B cell (primary cell): Measurements from ENCODE around the gene KRT12. TPM values are rescaled to one million over a fixed set of nuclear protein-coding genes. Genes with fewer than 3 reads are reported as not detected.

Experiments
- ATAC-seq: fragments of 200-7000 bp; cut with Tn5 transposase; one replicate; pipeline ENCODE4 v1.10.0; 2021; ENCODE audit warnings: low read depth, mild to moderate bottlenecking, moderate number of reproducible peaks, moderate library complexity
- CTCF ChIA-PET: fragments of 350-600 bp; sonication (Branson Sonifier 250); formaldehyde crosslinking; loops from one replicate; lab custom pipeline; 2021; ENCODE audit warnings: antibody characterized with exemption, inconsistent platforms; lab: Charles Lee
- POLR2A ChIA-PET: fragments of 350-600 bp; sonication (Branson Sonifier 250); formaldehyde crosslinking; loops from one replicate; lab custom pipeline; 2021; ENCODE audit warnings: antibody characterized with exemption; lab: Charles Lee
- DNase-seq: peaks from one replicate; pipeline ENCODE4 v3.0.0; 2013
- H2AFZ ChIP-seq: 2 replicates; pipeline ENCODE4 v1.6.1; 2012; ENCODE audit warnings: mild to moderate bottlenecking, low read depth, low read length; ENCODE audit not compliant: insufficient read depth, poor library complexity, severe bottlenecking
- H3K27ac ChIP-seq, 2 donors: 1 replicate in 1 of 2; 2 replicates in 1 of 2; pipeline ENCODE4 v1.5.1; 2012 to 2013; ENCODE audit warnings: low read length in 2 of 2, mild to moderate bottlenecking in 2 of 2, moderate library complexity in 1 of 2
- H3K27me3 ChIP-seq, 4 experiments: fragments of 200-600 bp in 1 of 4; sonication (generic) in 1 of 4; replicated peaks in 1 of 4; 1 replicate in 2 of 4; 2 replicates in 2 of 4; pipeline versions ENCODE4 v1.6.1 to v1.7.0; 2013 to 2016; ENCODE audit warnings: low read length in 3 of 4, mild to moderate bottlenecking in 2 of 4, mixed read lengths in 1 of 4, moderate library complexity in 1 of 4; ENCODE audit not compliant: insufficient read depth in 4 of 4, control insufficient read depth in 3 of 4; ENCODE audit errors: control extremely low read depth in 1 of 4
- H3K36me3 ChIP-seq, 2 experiments: replicated peaks in 1 of 2; 1 replicate in 1 of 2; 2 replicates in 1 of 2; pipeline versions ENCODE4 v1.6.1 to v1.7.1; 2013; ENCODE audit warnings: low read length in 1 of 2; ENCODE audit not compliant: insufficient read depth in 2 of 2, control insufficient read depth in 1 of 2; ENCODE audit errors: control extremely low read depth in 1 of 2, extremely low read depth in 1 of 2
- H3K4me1 ChIP-seq, 2 donors: fragments of 200-600 bp in 1 of 2; sonication (generic) in 1 of 2; 1 replicate in 1 of 2; 2 replicates in 1 of 2; pipeline versions ENCODE4 v1.5.1 to v1.6.1; 2013 to 2017; ENCODE audit warnings: low read length in 2 of 2; ENCODE audit not compliant: control insufficient read depth in 2 of 2, insufficient read depth in 2 of 2
- H3K4me2 ChIP-seq: replicated peaks from 2 replicates; pipeline ENCODE3; 2012; ENCODE audit warnings: mild to moderate bottlenecking, low read depth, low read length; ENCODE audit not compliant: poor library complexity, severe bottlenecking
- H3K4me3 ChIP-seq, 5 experiments: fragments of 200-600 bp in 1 of 5; sonication (generic) in 1 of 5; 1 replicate in 3 of 5; 2 replicates in 2 of 5; pipeline versions ENCODE4 v1.5.1 to v1.7.0; 2011 to 2016; ENCODE audit warnings: low read length in 4 of 5, mild to moderate bottlenecking in 4 of 5, low read depth in 2 of 5, control low read depth in 1 of 5, moderate library complexity in 1 of 5; ENCODE audit not compliant: insufficient read depth in 1 of 5; ENCODE audit errors: control extremely low read depth in 1 of 5, extremely low read depth in 1 of 5
- H3K79me2 ChIP-seq: fragments of 200-600 bp; sonication (generic); one replicate; pipeline ENCODE4 v1.6.0; 2016; ENCODE audit warnings: low read length; ENCODE audit not compliant: control insufficient read depth, insufficient read depth
- H3K9ac ChIP-seq: fragments of 200-600 bp; sonication (generic); 2 replicates; pipeline ENCODE4 v1.6.1; 2017; ENCODE audit warnings: mild to moderate bottlenecking, low read length, moderate library complexity
- H3K9me3 ChIP-seq, 3 donors: one replicate each; pipeline versions ENCODE4 v1.6.1 to v1.7.1; 2013; ENCODE audit warnings: low read length in 2 of 3; ENCODE audit not compliant: control insufficient read depth in 2 of 3, insufficient read depth in 1 of 3; ENCODE audit errors: control extremely low read depth in 1 of 3
- H4K20me1 ChIP-seq: 2 replicates; pipeline ENCODE4 v1.6.0; 2012; ENCODE audit warnings: mild to moderate bottlenecking, low read length; ENCODE audit not compliant: insufficient read depth, control insufficient read depth, poor library complexity, severe bottlenecking
- H3K27ac Mint-ChIP-seq: one replicate; pipeline ENCODE4 v1.8.0; 2021; ENCODE audit warnings: mixed read lengths
- H3K27me3 Mint-ChIP-seq: one replicate; pipeline ENCODE4 v1.8.0; 2021; ENCODE audit warnings: mixed read lengths
- H3K4me1 Mint-ChIP-seq: one replicate; pipeline ENCODE4 v1.8.0; 2021; ENCODE audit warnings: mixed read lengths
- H3K4me3 Mint-ChIP-seq: one replicate; pipeline ENCODE4 v1.8.0; 2021; ENCODE audit warnings: mixed read lengths
- H3K9me3 Mint-ChIP-seq: one replicate; pipeline ENCODE4 v1.8.0; 2022; ENCODE audit warnings: mixed read lengths; ENCODE audit not compliant: insufficient read depth
- EZH2 ChIP-seq: IDR thresholded peaks from 2 replicates; pipeline ENCODE4 v1.6.1; 2012; ENCODE audit warnings: borderline replicate concordance, low read depth, mild to moderate bottlenecking, moderate library complexity, low read length; ENCODE audit not compliant: insufficient read depth, poor library complexity, severe bottlenecking
- WGBS: methylation state at CpG from one replicate; pipeline ENCODE4 v1.1.5; 2013; ENCODE audit warnings: missing lambda C conversion rate; ENCODE audit not compliant: insufficient coverage; 5-methylcytosine and 5-hydroxymethylcytosine counted together
- intact Hi-C: fragments of 100-400 bp; cut with micrococcal nuclease; formaldehyde crosslinking; loops from one replicate; pipeline ENCODE4 v1.10.0; 2022
- polyA plus RNA-seq: library from polyadenylated mRNA; depleted of rRNA; stranded (reverse); fragments of >200 nt; gene quantifications from 2 replicates; pipeline ENCODE4 v1.2.3, GENCODE V29; 2012
- total RNA-seq, 2 donors: library from RNA; stranded (reverse); fragments of 120-200 nt in 1 of 2; gene quantifications; 1 replicate in 1 of 2; 2 replicates in 1 of 2; pipeline versions ENCODE4 v1.2.3 to v1.2.4, GENCODE V29; 2013 to 2022
- TF ChIP-seq, protein P1 (sequence below): fragments of 200-600 bp; IDR thresholded peaks from one replicate; pipeline ENCODE4 v1.8.0; 2022; ENCODE audit warnings: antibody characterized with exemption, mild to moderate bottlenecking

Gene KRT12
- total and polyA plus RNA-seq, 2 donors (not counting 1 experiment from before 2014, with no cell fraction given), result not detected

DNA sequence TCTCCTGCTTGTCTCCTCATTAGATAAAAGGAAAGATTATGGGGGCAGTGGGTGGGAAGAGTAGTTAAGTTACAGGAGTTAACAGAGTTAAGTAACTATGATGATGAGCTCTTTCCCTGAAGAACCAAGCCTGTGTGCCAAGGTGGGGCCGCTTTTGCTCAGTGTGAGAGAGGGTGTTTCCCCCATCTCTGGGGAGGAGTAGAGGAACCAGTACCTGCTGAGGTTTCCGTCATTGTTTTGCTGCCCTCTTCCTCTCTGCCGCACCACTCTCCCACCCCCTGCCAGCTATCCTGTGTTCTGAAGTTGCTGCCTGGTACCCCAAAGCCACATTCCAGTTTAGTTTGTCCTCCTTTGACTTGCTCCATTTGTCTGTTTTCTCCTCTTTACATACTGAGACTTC, 23.8 kb downstream of the KRT12 start:
- peaks cover 3% of the 10 kb centered on the region for H3K4me1 Mint-ChIP-seq
- Histone ChIP-seq H4K20me1 (no peaks in the 10 kb centered on the region), H3K9me3 (no peaks in the 10 kb centered on the region), H3K9ac (no peak overlapping the region), H3K27me3 (peaks cover 0 to 25% (median 6%) of the 10 kb centered on the region in 4 experiments), H3K4me2 (no peak overlapping the region), H3K4me1 (no peaks in the 10 kb centered on the region), H3K36me3 (no peaks in the 10 kb centered on the region), H3K79me2 (no peaks in the 10 kb centered on the region), H3K27ac (no peak overlapping the region), H2AFZ (no peak overlapping the region), H3K4me3 (no peak overlapping the region)
- TF ChIP-seq EZH2, result no peak
- TF ChIP-seq, protein P1, sequence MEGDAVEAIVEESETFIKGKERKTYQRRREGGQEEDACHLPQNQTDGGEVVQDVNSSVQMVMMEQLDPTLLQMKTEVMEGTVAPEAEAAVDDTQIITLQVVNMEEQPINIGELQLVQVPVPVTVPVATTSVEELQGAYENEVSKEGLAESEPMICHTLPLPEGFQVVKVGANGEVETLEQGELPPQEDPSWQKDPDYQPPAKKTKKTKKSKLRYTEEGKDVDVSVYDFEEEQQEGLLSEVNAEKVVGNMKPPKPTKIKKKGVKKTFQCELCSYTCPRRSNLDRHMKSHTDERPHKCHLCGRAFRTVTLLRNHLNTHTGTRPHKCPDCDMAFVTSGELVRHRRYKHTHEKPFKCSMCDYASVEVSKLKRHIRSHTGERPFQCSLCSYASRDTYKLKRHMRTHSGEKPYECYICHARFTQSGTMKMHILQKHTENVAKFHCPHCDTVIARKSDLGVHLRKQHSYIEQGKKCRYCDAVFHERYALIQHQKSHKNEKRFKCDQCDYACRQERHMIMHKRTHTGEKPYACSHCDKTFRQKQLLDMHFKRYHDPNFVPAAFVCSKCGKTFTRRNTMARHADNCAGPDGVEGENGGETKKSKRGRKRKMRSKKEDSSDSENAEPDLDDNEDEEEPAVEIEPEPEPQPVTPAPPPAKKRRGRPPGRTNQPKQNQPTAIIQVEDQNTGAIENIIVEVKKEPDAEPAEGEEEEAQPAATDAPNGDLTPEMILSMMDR, result no peak
- intact Hi-C loops, result no loop called here
- no peak overlapping the region for H3K27ac Mint-ChIP-seq
- ChIA-PET POLR2A (no interaction called here), CTCF (interaction anchor here (1.3 kb wide), 1 partner anchor 223 kb away, joined by 3 read pairs; no protein-coding TSS in a partner anchor)
- no peaks in the 10 kb centered on the region for H3K9me3 Mint-ChIP-seq
- H3K27me3 Mint-ChIP-seq, result peaks cover 60% of the 10 kb centered on the region
- ATAC-seq, result no peak
- no peak overlapping the region for H3K4me3 Mint-ChIP-seq
- no peak for DNase-seq
- 80% methylated on average over 1 of the region's 3 CpGs for WGBS

DNA sequence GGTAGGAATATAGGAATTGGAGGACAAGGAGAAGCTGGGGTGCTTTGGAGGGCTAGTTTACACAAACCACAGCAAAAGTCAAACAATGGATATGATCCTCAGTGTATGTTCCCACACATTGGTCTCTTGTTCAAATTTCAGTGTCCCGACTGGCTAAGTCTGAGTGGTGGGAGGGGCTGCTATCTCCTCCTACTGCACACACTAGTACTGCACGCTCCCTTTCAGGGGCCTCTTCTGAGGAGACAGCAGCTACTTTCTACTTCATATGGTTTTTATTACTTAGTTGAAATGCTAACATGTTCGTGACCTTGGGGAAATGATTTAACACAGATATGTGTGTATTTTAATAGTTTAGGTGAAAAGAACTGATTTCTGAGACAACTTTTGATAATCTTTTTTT, 25.8 kb downstream of the KRT12 start:
- intact Hi-C loops, result no loop called here
- peaks cover 53% of the 10 kb centered on the region for H3K27me3 Mint-ChIP-seq
- ATAC-seq (no peak), DNase-seq (no peak)
- Histone ChIP-seq H3K27ac (no peak overlapping the region), H3K4me1 (no peaks in the 10 kb centered on the region), H3K36me3 (no peaks in the 10 kb centered on the region), H3K4me2 (no peak overlapping the region), H3K4me3 (no peak overlapping the region), H3K79me2 (no peaks in the 10 kb centered on the region), H4K20me1 (no peaks in the 10 kb centered on the region), H3K9me3 (no peaks in the 10 kb centered on the region), H3K27me3 (peaks cover 0 to 25% (median 6%) of the 10 kb centered on the region in 4 experiments), H2AFZ (no peak overlapping the region), H3K9ac (no peak overlapping the region)
- no CpG with 5 or more reads among the region's 3 CpGs for WGBS
- no peak overlapping the region for H3K27ac Mint-ChIP-seq
- H3K4me1 Mint-ChIP-seq, result peaks cover 3% of the 10 kb centered on the region
- H3K9me3 Mint-ChIP-seq, result no peaks in the 10 kb centered on the region
- POLR2A ChIA-PET, result no interaction called here
- TF ChIP-seq, protein P1, result no peak
- TF ChIP-seq EZH2, result no peak
- H3K4me3 Mint-ChIP-seq, result no peak overlapping the region
- CTCF ChIA-PET, result no interaction called here
